NCI-H187 treated with DMSO at 0.1 percent for 48 hours (cell line): ENCODE measurements around the gene DSE.
"Not testable (repeated sequence)": the region's sequence is repeated elsewhere in the genome, so short reads cannot be mapped to it uniquely, and the experiment has no call there.

Experiments
- DNase-seq: peaks from one replicate; lab custom pipeline; 2025; lab: John Stamatoyannopoulos, UW

The DSE gene

DNA sequence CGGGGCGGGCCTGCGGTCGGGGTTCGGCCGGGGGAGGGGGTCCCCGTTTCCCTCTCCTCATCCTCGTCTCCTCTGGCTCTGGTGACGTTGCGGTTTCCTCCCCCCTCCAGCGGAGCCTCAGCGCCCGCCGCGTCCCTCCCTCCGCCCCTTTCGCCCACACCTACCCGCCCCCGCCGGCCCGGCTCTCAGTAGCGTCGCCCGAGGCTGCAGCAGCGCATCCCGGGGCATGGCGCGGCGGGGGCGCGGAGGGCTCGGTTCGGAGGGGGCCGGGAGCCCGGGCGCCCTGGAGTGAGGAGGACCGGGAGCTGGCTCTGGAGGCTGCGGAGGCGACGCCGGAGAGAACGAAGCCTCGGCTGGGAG is at the start of gene DSE:
Gene DSE, plus strand, starts transcription at position 188 of the 360 bp plus-strand sequence. CDS start 28,304 bp downstream, outside the sequence.
- no peak for DNase-seq

DNA sequence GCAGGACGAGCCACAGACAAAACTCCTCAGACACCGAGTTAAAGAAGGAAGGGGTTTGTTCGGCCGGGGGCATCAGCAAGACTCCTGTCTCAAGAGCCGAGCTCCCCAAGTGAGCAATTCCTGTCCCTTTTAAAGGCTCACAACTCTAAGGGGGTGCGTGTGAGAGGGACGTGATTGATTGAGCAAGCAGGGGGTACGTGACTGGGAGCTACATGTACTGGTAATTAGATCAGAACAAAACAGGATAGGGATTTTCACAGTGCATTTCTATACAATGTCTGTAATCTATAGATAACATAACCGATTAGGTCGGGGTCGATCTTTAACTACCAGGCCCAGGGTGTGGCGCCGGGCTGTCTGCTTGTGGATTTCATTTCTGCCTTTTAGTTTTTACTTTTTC is 48.8 kb upstream of the DSE start:
- not testable (repeated sequence) for DNase-seq

DNA sequence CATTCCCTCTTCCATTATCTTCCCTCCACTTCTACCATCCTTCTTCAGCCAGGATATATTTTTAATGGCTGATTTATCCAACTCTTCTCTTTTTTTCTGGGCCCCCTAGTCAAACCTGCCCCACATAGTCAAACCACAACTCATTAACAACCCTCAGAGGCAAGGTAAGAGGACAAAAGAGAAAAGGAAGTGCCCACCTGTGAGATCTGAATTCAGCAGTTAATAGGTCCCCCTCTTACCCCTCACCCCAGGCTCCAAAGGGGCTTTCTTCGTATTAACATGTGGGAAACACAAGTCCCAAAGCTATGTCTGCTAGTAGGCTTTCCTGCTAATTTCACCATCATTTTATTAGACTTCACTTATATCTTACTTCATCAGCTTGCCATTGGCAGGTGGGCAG is 46.9 kb upstream of the DSE start:
- DNase-seq: no peak

DNA sequence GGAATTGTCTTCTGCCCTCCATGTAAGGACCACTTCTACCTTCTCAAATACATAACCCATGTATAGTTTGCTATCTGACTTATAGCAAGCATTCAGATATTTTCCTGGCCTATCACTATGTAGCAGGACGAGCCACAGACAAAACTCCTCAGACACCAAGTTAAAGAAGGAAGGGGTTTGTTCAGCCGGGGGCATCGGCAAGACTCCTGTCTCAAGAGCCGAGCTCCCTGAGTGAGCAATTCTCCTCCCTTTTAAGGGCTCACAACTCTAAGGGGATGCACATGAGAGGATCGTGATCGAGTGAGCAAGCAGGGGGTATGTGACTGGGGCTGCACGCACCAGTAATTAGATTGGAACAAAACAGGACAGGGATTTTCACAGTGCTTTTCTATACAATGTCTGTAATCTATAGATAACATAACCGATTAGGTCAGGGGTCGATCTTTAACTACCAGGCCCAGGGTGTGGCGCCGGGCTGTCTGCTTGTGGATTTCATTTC is 45.1 kb upstream of the DSE start:
- DNase-seq: not testable (repeated sequence)

DNA sequence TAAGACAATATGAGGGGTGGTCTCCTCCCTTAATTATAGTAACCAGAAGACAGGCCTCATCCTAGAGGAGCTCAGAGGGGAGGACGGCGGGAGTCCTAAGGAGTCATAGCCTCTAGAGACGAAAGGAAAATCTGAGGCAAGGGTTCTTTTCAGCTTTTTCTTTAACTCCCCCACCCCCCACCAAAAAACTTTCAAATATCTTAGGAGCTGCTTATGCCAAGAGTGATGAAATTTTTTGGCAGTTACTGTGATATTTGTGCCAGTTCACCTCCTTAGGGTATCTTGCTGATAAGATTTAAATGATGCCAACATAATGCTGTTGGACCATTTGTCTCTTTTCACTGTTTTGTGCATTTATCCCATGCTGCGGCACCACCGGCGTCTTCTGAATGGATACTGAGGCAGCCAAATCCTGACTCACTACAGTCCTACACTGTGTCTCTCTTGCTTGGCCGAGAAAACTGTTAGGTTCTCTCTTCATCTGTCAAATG is 44.5 kb upstream of the DSE start:
- no peak for DNase-seq

DNA sequence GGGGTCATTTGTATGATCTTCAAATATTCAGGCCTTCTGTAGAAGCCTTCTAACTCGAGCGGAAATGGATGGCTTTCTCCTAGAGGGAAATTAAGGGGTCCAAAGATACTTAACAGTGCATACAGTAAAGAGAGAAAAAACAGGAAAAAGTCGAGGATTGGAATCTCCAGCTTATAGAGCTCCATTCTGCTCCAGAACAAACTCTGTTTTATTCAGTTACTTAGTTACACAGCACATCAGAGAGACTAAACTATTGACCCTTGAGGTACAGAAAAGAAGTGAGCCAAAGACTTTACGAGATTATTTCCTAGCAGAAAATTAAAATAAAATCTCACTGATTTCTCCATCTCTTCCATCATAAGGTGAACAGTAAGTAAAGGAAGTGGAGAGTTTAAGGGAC is 43.8 kb upstream of the DSE start:
- no peak for DNase-seq

DNA sequence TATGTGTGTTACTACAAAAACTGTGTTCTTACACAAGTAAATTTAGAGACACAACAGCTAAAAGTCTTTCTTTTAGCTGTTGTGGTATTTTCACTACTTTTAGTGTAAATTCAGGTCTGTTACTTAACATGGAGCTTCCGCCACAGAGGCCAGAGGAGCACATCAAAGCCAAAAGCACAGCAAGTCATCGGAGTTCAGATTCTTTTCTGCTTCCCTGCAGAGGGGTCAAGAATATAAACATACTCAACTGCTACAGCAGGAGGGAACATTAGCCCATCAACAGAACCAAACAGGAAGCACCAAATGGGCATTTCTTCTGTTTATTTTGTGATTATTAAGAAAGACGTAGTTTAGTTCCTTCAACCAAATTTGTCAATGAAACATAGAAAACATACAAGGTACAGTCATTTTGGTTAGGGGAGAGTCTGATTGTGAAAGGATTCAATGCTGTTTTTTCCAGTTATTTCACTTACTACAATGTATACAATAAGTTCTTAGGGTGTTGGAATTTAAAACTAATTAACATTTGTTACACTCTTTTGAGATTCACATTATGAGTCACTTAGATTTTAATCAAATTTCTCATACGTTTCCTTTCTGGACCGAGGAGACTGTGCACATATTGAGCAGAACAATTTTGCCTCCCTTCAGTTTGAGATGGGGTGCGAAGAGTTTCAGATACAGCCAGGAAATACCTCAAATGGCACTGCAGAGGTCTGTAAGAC is 42.8 kb upstream of the DSE start:
- no peak for DNase-seq

DNA sequence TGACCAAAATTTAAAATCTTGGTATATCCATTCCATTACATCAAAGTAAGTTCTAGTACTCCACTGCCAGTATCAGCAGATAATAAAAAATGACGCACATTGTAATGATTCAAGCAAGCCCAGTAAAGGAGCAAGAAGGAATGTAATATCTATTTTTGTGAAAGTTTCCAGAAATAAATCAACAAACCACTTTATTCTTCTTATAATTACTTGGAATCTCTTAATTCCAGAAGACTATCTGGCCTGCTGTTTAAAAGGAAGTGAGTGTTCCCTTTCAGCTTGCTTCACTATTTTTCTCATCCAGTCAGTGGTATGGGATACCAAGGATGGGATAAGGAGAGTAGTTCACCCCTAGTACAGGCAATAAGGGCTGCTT is 42.2 kb upstream of the DSE start:
- DNase-seq: no peak

DNA sequence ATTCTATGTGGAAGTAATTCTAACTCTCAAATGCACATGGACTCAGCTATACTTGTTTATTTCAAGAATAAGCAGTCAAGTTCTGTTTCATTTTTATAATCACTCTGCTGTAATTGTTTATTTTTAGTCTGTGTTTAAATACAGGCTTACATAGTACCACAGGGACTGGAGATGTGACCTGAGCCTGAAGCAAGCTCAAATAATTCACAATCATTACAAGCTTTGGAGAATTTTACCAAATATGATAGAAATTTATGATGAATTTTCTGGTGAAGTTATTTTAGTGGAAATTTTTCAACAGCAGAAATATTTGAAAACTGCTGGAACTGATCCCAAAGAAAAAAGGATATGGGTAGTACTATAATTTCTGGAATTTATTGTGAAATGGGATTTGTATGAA is 41.6 kb upstream of the DSE start:
- DNase-seq: no peak

DNA sequence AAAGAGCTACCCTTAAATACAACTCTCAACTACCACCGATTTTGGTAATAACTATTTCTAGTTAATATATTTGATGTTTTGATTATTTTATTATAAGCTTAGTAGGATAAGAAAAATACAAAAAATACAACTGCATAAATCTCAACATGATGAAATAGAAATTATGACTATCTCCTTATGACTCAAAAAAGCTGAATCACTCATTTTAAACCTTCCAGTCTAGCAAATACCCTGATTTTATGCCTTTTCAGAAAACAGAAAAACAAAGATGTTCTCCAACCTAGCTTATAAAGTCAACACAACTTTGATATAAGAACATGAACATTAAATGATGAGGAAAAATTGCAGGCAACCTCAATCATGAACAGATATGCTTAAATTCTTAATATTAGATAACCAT is 40.2 kb upstream of the DSE start:
- no peak for DNase-seq

DNA sequence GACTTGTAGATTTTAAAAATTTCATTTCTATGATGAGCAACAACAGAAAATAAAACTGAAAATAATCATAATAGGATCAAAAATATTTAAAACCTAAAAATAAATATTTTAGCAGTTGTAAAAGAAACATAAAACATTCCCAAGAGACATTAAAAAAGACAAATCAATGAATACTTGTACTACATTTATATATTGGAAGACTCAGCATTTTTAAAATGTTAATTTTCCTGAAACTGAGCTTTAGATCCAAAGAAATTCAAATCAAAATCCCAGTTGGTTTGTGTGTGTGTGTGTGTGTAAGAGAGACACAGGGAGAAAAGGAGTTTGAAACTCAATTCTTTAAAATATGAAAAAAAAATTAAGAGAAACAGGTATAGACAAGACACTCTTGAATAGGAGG is 38.7 kb upstream of the DSE start:
- no peak for DNase-seq

DNA sequence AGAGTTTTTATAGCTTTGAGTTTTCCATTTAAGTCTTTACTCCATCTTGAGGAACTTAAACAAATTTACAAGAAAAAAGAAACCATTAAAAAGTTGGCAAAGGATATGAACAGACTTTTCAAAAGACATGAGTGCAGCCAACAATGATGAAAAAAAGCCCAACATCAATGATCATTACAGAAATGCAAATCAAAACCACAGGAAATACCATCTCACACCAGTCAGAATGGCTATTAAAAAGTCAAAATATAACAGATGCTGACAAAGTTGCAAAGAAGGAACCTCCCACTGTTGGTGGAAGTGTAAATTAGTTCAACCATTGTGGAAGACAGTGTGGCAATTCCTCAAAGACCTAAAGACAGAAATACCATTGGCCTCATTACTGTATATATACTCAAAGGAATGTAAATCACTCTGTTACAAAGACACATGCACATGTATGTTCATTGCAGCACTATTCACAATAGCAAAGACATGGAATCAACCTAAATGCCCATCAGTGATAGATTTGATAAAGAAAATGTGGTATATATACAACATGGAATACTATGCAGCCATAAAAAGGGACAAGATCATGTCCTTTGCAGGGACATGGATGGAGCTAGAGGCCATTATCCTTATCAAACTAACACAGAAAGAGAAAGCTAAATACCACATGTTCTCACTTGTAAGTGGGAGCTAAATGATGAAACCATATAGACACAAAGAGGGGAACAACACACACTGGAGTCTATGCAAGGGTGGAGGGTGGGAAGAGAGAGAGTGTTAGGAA is 35.9 kb upstream of the DSE start:
- DNase-seq: not testable (repeated sequence)

DNA sequence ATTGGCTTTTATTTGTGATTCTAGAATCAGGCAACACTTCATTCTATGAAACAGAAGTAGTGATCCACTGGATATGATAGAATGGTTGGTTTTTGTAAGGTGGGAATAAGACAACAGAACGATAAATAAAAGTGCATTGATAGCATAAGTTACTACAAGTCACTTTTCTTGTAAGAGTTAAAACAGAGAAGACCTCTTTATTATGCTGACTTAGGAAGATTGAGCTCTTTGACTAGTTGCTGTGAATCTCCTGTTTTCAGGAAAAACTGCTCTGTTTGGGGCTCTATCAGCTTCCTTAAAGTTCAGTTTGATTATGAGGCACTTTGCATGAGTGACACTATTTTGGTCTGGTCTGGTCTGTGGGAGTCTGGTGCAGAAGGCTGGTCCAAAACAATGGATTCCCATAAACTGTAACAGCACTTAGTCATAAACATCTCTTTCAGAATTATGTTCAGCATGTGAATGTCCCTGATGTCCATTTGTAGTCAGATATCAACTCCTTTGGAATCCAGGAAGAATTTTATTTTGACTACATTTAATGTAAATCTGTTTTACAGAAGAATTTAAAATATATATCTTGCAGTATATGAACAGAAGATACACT is 35.0 kb upstream of the DSE start:
- no peak for DNase-seq

DNA sequence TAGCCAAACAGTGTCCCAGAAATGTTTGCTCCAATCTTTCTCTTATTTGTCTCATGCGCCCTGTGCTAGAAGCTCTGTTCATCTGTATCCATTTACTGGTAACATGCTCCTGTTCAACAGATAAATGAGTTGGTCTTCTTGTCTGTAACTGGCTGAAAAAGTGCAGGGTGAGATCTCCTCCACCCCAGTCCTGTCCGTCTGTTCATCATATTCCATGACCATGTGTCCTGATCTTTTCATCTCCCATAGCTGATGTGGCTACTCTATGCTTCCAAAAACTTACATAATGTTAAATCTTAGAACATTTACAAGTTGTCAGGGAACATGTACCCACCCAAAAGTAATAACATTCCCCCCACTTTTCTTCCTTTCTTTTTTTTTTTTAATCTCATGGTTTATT is 31.8 kb upstream of the DSE start:
- DNase-seq: no peak

DNA sequence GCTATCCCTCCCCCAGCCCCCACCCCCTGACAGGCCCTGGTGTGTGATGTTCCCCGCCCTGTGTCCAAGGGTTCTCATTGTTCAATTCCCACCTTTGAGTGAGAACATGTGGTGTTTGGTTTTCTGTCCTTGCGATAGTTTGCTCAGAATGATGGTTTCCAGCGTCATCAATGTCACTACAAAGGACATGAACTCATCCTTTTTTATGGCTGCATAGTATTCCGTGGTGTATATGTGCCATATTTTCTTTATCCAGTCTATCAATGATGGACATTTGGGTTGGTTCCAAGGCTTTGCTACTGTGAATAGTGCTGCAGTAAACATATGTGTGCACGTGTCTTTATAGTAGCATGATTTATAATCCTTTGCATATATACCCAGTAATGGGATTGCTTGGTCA is 30.1 kb upstream of the DSE start:
- not testable (repeated sequence) for DNase-seq

DNA sequence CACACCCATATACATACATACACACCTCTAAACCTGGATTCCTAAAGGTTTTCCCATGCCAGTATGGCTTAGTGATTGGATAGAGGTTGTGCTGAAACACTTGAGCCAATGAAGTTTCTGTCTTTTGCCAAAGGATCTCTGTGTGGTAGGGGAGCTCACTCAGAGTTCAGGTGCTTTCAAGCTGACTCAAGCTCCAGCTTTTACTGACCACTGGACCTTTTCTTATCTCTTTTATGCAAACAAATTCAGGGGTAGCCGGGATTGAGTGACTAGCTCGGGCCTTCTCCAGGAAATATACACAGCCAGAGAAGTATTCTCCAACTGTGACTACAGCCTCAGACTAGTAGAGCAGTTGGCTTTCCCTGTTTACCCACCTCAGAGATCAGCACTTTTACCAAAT is 21.5 kb upstream of the DSE start:
- DNase-seq: no peak

DNA sequence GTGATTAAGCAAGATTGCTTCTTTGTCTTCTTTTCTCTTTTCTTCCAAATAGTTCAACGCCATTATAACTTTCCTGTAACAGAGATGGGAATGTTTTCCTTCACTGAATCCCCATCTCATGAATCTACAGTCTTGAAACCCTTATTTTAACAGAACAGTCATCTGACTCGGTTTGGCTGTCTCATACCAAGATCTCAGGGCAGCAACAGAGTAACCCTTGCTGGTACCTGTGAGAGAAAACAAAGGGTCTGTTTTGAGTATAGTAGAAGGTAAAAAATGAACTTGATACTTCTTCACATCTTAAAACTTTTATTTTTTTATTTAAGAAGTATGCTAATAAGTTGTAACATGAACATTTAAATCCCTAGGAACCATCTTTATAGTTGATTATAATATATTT is 19.6 kb upstream of the DSE start:
- DNase-seq: no peak

DNA sequence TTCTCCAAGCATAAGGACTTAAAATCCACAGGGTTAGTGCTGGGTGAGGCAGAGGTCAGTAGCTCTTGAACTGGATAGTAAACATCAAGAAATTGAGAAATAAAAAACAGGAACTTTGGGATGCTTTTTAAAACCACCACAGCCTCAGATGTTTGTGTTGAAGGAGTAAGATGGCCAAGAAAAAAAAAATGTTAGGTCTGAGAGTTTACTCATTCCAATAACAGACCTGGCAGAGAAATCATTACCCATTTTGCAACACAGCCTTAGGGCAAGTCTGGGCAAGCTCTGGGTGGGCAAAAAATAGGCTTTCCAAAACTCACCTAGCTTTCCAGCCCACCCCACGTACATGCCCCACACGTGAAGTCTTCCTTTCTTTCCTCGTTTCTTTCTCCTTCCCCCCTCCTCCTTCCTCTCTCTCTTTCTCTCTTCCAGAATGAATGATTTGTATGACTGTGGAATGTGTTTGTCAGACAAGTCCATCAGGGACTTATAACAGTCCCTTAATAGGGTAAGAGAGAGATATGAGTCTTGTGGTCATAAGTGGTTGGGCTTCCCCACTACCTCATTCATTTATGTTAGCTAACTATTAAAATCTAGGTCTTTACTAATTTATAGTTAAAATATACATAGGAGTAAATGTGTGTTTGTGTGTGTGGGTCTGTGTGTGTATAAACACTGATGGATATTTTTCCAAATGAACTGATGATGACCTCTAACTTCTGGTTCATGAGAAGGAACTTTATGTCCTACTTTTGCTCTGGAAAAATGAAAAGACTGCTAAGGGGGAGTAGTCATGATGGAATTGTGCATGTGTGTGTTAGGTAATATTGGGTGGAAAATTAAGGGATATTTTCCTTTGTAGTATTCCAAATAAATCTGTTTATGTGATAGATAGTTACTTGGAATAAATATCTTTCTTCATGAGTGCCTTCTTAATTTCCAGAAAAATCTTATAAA is 18.0 kb upstream of the DSE start:
- DNase-seq: no peak

DNA sequence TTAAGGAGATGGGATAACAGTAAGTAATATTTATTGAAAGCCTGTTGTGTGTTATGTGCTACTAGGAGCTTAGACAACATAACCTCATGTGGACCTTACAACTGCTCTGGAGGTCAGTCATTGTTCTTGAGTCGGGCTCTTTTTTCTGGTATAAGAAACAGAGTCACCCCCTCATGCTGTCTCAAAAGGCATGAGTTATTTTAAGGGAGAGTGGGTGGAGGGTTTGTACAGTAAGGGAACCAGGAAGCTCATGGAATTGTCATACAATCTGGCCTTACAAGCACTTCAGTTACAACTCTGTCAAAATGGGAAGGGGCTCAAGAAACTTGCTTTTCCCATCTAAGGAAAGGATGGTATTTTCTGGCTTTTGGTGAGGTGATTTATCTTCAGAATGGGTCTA is 16.5 kb upstream of the DSE start:
- no peak for DNase-seq

DNA sequence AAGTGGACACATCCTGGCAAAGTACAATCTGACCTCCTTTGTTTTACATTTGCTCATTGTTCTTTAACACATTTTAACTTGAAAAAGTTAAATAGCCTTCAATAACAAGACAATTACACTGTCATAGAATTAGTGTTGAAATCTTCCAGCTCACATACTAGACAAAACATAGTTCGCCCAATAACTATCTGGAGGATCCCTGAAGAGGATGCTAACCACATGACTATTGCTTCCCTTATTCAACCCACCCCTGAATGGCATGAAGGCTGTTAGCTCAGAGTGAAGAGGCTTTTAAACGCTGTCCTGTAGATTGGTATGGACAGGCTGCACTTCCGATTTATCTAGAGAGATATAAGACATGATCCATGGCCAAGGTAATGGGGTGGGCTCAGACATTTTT is 15.0 kb upstream of the DSE start:
- DNase-seq: no peak

DNA sequence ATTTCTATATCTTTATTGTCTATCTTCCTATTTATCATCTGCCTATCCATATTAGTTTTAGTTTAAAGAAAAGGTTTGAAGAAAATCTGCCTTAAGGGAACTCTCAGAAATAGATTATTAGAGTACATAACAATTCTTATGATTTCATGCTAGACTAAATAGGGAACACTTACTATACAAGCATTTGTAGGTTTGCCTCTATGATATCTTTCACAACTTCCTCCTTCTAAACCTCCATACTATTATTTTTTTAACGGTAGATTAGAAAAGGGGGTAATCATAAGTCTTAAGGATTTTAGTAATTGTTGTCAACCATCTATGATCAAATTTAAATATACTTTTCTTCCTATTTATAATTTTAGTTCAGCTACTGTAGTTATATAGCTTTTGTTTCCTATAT is 11.6 kb upstream of the DSE start:
- DNase-seq: no peak

DNA sequence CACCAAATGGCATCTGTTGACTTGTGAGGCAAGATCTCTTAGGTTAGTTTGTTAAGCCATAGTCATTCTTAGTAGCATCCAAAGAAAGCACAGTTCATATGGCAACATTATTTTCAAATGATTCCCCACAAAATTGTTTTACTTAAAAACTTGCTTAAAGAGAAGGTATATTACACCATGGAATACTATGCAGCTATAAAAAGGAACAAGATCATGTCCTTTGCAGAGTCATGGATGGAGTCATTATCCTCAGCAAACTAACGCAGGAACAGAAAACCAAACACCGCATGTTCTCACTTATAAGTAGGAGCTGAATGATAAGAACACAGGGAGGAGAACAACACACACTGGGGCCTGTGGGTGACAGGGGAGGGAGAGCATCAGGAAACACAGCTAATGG is 10.9 kb upstream of the DSE start:
- no peak for DNase-seq
